DMS 273 treated with DMSO at 0.1 percent for 48 hours (cell line): ENCODE data around the gene FAM81B.

Source experiments
- DNase-seq: peaks from one replicate; lab custom pipeline; 2025; lab: John Stamatoyannopoulos, UW

The FAM81B gene

GRCh38 chr5:95403996-95404395 is 12.8 kb downstream of the FAM81B start:
- DNase-seq, result no peak

GRCh38 chr5:95406426-95407090 is 15.4 kb downstream of the FAM81B start:
- DNase-seq, result no peak

DNA sequence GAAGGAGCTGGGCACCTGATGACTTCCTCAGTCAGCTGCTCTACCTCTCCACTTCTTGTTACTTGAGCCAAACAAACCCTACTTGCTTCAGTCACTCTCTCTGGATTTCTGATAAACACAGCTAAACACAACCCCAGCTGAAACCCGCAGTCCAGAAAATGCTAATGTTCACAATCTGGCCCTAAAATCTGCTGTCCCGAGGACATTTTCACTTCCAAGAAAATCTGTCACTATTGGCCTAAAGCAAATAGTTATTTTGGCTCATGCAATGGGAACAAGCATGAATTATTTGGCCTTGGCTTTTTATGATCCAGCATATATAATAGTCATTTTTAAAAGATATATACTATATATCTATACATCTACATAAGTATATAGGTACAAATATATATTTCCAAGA is 19.1 kb downstream of the FAM81B start:
- no peak for DNase-seq

DNA sequence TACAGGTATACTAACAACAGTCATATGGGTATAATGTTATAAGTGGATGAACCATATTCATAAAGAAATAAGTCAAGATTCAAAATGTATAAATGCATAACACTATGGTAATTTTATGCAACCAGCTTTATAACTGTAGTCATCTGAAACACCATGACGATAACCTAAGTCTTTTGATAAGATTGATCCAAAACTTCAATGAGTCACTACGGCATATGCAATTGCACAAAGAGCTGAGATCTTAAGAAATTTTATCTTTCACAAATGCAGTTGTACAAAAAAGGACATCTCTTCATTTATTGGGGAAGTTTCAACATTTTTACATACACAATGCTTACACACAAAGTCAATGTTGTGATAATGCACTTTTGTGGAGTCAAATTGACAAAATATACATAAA is 20.3 kb downstream of the FAM81B start:
- DNase-seq, result no peak

DNA sequence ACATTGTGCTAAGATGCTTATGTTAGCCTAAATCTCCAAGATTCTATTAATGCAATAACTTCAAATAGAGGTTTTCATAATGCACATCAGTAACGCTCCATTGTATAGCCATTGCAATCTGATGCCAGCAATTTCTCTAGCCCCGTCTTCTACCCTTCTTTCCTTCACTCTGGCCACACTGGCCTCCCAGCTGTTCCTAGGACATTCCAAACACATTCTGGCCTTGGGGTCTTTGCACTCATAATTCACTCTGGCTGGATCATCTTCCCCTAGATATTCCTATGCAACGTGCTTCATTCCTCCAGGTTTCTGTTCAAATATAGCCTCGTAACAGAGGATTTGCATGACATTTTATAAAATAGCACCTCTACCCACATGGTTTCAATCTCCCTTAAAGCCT is 23.3 kb downstream of the FAM81B start:
- DNase-seq, result no peak

DNA sequence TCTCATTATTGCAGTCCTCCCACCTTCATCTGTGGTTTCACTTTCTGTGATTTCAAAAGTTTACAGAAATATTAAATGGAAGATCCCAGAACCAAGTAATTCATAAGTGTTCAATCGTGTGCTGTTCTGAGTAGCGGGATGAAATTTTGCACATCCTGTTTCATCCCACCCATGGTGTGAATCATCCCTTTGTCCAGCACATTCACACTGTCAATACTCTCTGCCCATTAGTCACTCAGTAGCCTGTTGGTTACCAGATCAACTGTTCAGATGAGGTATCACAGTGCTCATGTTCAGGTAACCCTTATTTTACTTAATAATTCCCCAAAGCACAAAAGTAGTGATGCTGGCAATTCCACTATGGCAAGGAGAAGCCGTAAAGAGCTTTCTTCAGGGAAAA is 26.8 kb downstream of the FAM81B start:
- no peak for DNase-seq

GRCh38 chr5:95422838-95423237 is 31.7 kb downstream of the FAM81B start:
- no peak for DNase-seq

- no peak for DNase-seq
Measured at GRCh38 chr5:95424016-95424415, 32.9 kb downstream of the FAM81B start.

GRCh38 chr5:95424526-95424925 is 33.4 kb downstream of the FAM81B start:
- DNase-seq, result no peak

- no peak for DNase-seq
Measured at GRCh38 chr5:95426227-95426626, 35.1 kb downstream of the FAM81B start.

DNA sequence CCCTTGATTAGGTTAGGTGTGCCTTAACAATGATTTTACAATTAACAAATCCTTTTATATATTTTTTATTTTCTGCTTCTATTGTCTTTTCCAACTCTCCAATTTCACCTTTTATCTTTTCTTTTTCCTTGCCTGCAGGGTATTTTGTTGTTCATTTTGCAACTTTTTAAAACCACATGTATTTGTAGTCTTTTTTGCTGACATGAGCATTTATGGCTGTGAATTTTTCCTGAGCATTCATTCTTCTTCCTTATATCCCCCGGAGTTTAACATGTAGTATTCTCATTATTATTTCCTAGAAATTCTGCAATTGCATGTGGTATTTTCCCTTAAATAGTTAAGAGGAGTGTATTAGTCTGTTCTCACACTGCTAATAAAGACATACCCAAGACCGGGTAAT is 41.6 kb downstream of the FAM81B start:
- no peak for DNase-seq

- no peak for DNase-seq
Measured at GRCh38 chr5:95439801-95440493, 48.8 kb downstream of the FAM81B start.

DNA sequence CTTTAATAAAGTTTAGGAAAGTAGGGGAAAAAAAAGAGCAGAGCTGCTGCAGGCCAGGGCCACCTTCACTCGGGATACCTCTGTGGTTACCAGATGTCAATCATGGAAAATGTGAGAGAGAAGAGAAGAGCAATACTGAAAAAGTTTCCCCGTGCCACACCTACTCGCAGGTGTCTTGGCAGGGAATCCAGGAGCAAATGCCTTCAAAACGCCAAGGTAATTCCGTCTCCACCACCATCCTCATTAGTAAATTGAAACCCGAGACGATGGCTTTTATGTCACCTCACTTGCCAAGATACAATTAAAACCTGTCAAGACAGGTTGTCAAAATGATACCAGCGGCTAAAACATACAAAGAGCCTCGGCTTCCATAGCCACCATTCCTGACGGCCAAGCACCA is 49.7 kb downstream of the FAM81B start:
- DNase-seq, result no peak

- no peak for DNase-seq
Measured at GRCh38 chr5:95441636-95442035, 50.5 kb downstream of the FAM81B start.

DNA sequence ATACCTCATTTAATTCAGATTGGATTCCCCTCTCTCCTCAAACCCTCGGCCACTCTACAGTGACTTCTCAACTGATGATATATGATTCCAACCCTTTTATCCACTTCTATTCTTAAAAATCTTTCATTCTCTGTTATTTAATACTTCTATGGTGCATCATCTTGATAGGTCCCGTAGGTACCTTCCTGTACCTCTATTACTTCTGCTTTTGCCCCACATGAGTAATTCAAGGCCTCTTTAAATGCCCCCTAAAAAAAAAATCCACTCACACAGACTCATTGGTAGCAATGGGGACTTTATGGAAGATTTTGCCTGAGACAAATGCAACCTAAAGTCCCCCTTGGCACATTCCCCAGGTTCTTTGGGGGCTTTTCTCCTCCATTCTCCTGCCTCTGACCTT is 54.3 kb downstream of the FAM81B start:
- no peak for DNase-seq

GRCh38 chr5:95445995-95446394 is 54.8 kb downstream of the FAM81B start:
- no peak for DNase-seq

DNA sequence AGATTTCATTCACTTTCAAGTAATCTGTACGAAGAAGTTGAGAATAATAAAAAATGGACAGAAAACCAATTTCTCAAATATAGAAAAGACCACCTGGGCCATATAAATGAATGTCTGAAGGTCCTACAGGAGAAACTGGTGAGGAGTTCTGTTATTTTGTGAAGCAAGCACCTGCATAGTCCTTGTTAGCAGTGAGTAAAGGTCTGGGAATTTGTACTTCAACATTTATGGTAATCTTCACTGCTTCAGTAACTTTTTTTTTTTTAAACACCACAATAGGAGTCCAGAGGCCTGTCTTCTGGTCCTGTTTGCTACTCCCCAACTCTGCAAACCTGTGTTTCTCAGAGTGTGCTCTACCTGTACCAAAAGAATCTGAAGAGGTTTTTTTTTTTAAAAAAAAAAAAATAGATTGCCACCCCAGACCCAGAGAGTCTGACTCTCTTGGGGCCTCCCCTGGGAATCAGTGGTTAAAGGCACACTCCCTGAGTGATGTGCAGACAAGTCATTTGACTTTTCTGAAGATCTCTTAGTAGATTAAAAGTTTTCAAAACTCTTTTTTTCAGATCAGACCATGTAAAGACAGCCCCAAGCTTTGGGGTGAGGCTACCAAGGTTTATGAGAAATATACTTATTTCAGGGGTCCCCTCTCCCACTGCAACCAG is 55.5 kb downstream of the FAM81B start:
- DNase-seq, result no peak

GRCh38 chr5:95447961-95448360 is 56.8 kb downstream of the FAM81B start:
- DNase-seq, result no peak

DNA sequence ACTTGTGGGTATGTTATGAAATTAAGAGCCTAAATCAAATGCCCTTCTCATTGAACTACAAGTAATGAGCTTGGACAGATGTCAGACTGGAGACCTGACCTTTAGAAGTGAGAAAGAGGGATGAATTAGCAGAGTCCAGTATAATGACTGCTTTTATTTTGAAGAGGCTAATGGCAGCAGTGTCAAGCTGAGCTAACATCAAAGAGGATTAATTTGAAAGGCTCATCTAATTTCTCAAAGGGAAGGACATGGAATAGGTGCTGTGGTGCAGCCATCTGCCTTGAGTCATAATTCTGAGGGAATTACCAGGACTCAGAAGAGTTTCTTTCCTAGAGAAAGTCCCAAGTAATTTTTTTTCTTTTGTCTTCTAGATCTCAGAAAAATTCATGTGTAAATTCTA is 57.6 kb downstream of the FAM81B start:
- no peak for DNase-seq

- no peak for DNase-seq
Measured at GRCh38 chr5:95449460-95449859, 58.3 kb downstream of the FAM81B start.

DNA sequence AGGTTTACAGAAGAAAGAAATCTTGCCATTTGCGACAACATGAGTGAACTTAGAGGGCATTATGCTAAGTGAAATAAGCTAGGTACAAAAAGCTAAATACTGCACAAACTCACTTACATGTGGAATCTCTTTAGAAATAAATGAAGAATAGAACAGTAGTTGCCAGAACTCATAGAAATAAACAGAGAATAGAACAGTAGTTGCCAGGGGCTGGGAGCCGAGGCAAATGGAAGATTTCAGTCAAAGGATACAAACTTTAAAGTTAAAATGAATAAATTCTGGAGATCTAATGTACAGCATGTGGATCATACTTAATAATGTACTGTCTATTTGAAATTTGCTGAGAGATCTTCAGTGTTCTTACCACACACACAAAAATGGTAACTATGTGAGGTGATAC is 63.4 kb downstream of the FAM81B start:
- DNase-seq, result no peak

GRCh38 chr5:95460665-95461064 is 69.5 kb downstream of the FAM81B start:
- DNase-seq, result no peak

DNA sequence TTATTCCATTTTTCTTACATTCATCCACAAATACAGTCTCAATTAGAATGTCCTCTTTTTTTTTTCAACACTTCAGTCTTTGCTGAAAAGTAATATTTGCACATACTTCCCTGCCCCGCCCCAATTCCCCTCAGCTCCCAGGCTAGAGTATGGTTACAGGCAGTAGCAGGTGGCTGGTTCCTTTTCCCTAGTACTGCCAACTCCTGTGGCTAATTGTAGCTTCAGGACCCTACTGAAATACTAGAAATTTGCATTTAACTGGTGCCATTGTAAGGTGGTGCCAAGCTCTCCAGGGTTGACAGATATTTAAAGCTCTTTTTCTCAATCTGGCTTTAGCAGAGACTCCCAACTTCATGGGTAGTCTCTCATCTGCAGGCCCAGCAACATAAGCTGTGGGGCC is 80.3 kb downstream of the FAM81B start:
- no peak for DNase-seq

GRCh38 chr5:95471942-95472341 is 80.8 kb downstream of the FAM81B start:
- no peak for DNase-seq
